ENCODE measurements around the gene FAM131C. TPM values are rescaled to one million over a fixed set of nuclear protein-coding genes. Genes with fewer than 3 reads are reported as not detected.

FAM131C gene
- total RNA-seq, 1 experiment from 2014 or later: 7.4 TPM

GRCh38 chr1:16116002-16116401 lies 42.6 kb upstream of the FAM131C start:
- ChIA-PET CTCF (no interaction called here), POLR2A (ENCODE audit: unreplicated experiment) (no interaction called here)
- Histone ChIP-seq H3K4me3 (no peak overlapping the region), H4K20me1 (ENCODE audit: insufficient read depth) (no peaks in the 10 kb centered on the region), H2AFZ (no peak overlapping the region), H3K4me2 (no peak overlapping the region), H3K27ac (no peak overlapping the region), H3F3A (ENCODE audit: insufficient read depth, low read depth) (peaks cover 5% of the 10 kb centered on the region; the same call in 1 of the 2 replicates), H3K4me1 (replicated peaks; ENCODE audit: insufficient read depth) (peaks cover 11% of the 10 kb centered on the region), H3K36me3 (ENCODE audit: low read depth) (no peaks in the 10 kb centered on the region), H3K9me2 (ENCODE audit: insufficient read depth) (no peaks in the 10 kb centered on the region), H3K79me2 (ENCODE audit: low read depth) (no peaks in the 10 kb centered on the region), H3K9me3 (ENCODE audit: insufficient read depth, low read depth) (no peaks in the 10 kb centered on the region), H3K27me3 (ENCODE audit: insufficient read depth, low read depth) (no peaks in the 10 kb centered on the region)
- BruUV-seq (replicated peaks): no TSS peak
- TF ChIP-seq CTCF (conservative IDR thresholded peaks at IDR 0.05): no peak
- no peak for DNase-seq
- intact Hi-C loops (cut with micrococcal nuclease; ENCODE audit: unreplicated experiment): no loop called here

- Histone ChIP-seq H3F3A (ENCODE audit: insufficient read depth, low read depth) (peaks cover under 1% of the 10 kb centered on the region; the same call in 1 of the 2 replicates), H3K9me3 (ENCODE audit: insufficient read depth, low read depth) (no peaks in the 10 kb centered on the region), H3K36me3 (ENCODE audit: low read depth) (no peaks in the 10 kb centered on the region), H4K20me1 (ENCODE audit: insufficient read depth) (no peaks in the 10 kb centered on the region), H3K27ac (no peak overlapping the region), H3K4me2 (no peak overlapping the region), H3K79me2 (ENCODE audit: low read depth) (no peaks in the 10 kb centered on the region), H2AFZ (no peak overlapping the region), H3K9me2 (ENCODE audit: insufficient read depth) (no peaks in the 10 kb centered on the region), H3K4me3 (no peak overlapping the region), H3K4me1 (replicated peaks; ENCODE audit: insufficient read depth) (peaks cover 9% of the 10 kb centered on the region), H3K27me3 (ENCODE audit: insufficient read depth, low read depth) (no peaks in the 10 kb centered on the region)
- CTCF ChIA-PET: interaction anchor here (0.6 kb wide), 1 partner anchor 41 kb away, joined by 3 read pairs; no protein-coding TSS in a partner anchor
- DNase-seq: no peak
- BruUV-seq (replicated peaks): no TSS peak
- POLR2A ChIA-PET (ENCODE audit: unreplicated experiment): no interaction called here
- no peak for TF ChIP-seq CTCF (conservative IDR thresholded peaks at IDR 0.05)
- TF ChIP-seq EZH2 (IDR thresholded peaks at IDR 0.05; ENCODE audit: low read depth): no peak
- intact Hi-C loops (cut with micrococcal nuclease; ENCODE audit: unreplicated experiment): no loop called here
These were observed 42.1 kb upstream of the FAM131C start for GRCh38 chr1:16115468-16115983.

- intact Hi-C loops (cut with micrococcal nuclease; ENCODE audit: unreplicated experiment): no loop called here
- Histone ChIP-seq H3K27ac (no peak overlapping the region), H3K9me2 (ENCODE audit: insufficient read depth) (no peaks in the 10 kb centered on the region), H3K79me2 (ENCODE audit: low read depth) (no peaks in the 10 kb centered on the region), H3K9me3 (ENCODE audit: insufficient read depth, low read depth) (no peaks in the 10 kb centered on the region), H3K4me2 (no peak overlapping the region), H4K20me1 (ENCODE audit: insufficient read depth) (no peaks in the 10 kb centered on the region), H3K4me3 (no peak overlapping the region), H3K4me1 (replicated peaks; ENCODE audit: insufficient read depth) (peaks cover 16% of the 10 kb centered on the region), H3K36me3 (ENCODE audit: low read depth) (no peaks in the 10 kb centered on the region), H3K27me3 (ENCODE audit: insufficient read depth, low read depth) (no peaks in the 10 kb centered on the region), H3F3A (ENCODE audit: insufficient read depth, low read depth) (no peaks in the 10 kb centered on the region; the same call in 1 of the 2 replicates), H2AFZ (no peak overlapping the region)
- DNase-seq: no peak
- BruUV-seq (replicated peaks): no TSS peak
- CTCF ChIA-PET: interaction anchor here (0.6 kb wide), 1 partner anchor 42 kb away, joined by 3 read pairs; no protein-coding TSS in a partner anchor
- POLR2A ChIA-PET (ENCODE audit: unreplicated experiment): no interaction called here
- TF ChIP-seq CTCF (conservative IDR thresholded peaks at IDR 0.05) (no peak), EZH2 (IDR thresholded peaks at IDR 0.05; ENCODE audit: low read depth) (no peak)
These were observed 41.3 kb upstream of the FAM131C start for GRCh38 chr1:16114527-16115467.
